NCI-H2107 treated with DMSO at 0.1 percent for 48 hours (cell line): ENCODE measurements around the gene TLE6.
"Not testable (repeated sequence)": the region's sequence is repeated elsewhere in the genome, so short reads cannot be mapped to it uniquely, and the experiment has no call there.

Experiments
- DNase-seq: peaks from one replicate; lab custom pipeline; 2025; ENCODE audit not compliant: unreplicated experiment; lab: John Stamatoyannopoulos, UW

TLE6 gene

DNA sequence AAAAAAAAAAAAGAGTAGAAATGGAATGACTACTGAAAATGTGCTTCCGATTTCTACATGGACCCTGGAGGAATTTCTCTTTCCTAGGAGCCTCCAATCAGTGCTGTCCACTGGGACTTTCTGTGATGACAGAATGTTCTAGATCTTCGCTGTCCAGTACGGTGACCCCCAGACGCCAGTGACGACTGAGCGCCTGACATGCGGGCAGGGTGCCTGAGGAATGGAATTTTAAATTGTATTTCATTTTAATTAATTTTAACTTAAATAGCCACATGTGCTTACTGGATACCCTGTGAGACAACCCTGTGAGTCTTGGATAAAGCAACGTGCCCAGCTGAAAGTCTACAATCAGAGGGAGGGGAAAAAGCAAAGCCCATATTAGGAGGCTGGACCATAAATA, 4.1 kb upstream of the TLE6 start:
- no peak for DNase-seq

DNA sequence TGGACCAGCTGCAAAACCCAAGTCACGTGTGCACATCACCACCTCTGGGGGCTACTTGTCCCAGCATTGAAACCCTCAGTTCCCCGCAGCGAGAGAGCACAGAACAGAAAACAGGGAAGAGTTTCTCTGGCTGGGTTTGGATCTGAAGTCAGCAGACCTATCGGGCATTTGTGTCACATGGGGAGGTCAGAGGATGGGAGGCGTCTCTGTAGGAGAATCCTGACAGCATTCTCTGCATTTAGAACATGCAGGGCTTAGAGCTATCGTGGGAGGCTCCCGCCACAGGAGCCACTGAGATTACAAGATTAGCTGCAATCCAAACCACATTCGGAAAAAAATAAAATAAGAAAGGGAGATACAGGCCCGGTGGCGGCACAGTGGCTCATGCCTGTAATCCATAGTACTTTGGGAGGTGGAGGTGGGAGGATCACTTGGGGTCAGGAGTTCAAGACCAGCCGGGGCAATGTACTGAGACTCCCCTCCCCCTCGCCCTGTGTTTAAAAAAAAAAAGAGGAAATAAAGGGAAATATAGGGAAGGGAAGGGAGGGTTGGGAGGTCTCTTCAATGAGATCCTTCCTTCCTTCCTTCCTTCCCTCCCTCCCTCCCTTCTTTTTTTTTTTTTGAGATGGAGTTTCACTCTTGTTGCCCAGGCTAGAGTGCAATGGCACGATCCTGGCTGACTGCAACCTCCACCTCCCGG, 2.9 kb upstream of the TLE6 start:
- no peak for DNase-seq

DNA sequence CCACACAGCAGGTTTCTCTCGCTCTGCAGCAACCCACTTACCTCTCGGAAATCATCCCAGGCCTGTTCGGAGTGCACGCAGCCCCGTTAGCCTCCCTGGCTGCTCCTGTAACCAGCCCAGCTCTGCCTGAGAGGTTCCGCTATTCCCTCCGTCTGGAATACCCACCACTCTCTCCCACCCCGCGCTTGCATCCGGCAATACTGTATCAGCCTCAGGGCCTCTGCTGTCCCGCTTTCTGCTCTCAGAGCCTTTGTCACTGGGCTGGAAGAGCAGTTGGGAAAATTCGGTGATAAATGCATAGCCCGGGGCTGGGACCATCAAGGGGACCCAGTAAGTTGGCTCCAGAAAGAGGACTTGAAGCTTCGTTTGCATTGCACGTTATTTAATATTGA, 759 bp upstream of the TLE6 start:
- DNase-seq = no peak

DNA sequence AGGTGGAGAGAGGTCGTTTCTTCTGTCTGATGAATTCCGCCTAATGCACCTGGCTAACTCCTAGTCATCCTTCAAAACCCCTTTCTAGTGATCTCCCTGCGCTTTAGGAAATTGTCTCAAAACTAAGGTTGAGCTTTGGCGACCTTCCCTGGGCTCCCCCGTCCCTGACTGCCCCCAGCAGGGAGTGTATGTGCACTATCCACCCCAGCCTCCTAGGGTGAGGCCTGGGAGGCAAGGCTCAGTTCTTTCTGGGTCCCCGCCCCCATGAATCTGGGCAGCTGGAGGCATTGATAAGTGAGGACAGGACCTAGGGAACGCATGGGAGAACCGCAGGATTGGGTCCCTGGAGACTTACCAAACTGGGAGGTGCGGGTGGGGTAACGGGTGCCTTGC, 378 bp downstream of the TLE6 start:
- no peak for DNase-seq

DNA sequence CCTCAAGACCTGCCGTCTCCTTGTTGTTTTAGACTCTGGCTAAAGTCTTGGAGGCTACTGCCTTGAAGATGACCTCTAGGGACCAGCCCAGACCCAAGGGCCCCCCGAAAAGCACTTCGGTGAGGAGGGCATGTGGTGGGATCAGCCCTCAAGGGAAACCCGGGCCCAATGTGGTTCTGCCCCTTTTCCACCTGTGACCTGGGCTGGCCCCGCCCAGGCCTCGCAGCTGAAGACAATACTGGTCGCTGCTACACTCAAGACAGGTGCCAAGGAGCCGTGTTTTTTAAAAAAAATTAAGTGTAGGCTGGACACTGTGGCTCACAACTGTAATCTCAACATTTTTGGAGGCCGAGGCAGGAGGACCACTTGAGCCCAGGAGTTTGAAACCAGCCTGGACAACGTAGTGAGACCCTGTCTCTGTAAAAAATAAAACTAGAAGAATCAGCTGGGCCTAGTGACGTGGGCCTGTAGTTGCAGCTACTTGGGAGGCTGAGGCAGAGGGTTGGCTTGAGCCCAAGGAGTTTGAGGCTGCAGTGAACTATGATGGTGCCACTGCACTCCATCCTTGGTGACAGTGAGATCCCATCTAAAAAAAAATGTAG, 903 bp downstream of the TLE6 start:
- no peak for DNase-seq

DNA sequence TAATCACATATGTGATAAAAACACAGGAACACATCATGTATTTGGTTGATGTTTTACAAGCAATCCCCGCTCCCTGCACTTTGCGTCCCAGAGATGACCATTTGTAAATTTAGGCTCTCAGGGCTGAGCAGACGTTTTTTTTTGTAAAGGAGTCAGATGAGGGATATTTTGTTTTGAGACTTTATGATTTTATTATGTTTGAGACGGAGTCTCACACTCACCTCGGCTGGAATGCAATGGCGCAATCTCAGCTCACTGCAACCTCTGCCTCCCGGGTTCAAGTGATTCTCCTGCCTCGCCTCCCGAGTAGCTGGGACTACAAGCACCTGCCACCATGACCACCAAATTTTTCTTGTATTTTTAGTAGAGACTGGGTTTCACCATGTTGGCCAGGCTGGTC, 1.4 kb downstream of the TLE6 start:
- DNase-seq = no peak

DNA sequence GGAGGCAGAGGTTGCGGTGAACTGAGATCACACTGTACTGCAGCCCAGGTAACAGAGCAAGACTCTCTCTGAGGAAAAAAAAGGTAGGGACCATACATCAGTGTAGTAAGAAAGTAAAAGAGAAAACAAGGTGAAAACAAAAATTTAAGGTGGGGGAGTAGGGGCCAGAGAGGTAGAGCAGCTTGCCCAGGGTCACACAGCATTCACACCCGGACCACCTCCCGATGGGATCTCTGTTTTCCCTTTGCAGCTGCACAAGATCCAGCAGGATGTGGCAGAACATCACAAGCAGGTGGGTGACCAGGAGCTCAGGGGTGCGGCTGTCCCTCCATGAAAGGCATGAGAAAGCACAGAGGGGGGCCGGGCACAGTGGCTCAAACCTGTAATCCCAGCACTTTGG, 4.5 kb downstream of the TLE6 start:
- no peak for DNase-seq

DNA sequence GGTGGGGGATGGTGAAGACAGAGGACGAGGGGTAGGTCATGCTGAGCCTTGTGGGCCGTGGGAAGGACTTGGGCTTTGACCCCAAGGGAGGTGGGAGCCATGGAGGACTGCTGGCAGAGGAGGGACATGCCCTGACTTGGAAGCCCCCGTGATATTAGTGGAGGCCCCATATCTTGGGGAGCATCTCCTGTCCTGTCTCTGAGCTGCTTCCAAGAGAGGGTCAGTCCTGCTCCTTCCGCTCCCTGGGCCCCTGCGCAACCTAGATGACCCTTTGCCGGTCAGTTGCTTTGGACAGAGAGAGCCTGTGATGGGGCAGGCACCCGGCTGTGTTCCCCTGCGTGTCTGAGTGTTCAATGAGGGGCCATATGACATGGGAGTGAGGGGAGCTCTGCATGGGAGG, 5.2 kb downstream of the TLE6 start:
- no peak for DNase-seq

DNA sequence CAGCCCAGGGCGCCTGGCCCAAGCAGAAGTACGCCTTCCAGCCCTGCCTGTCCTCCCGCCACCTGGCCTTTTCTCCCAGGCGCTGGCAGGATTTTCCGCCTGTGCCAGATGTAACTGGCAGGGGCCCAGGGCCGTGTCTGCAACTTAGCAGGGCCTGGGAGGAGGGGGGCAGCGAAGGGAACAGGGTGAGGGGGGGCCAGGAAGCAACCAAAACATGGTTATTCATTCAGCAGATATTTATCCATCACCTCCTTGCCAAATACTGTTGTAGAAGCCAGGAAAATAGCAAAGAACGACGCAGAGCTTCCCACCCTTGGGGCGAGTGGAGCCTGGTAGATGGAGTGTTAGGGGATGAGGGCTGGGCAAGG, 5.6 kb downstream of the TLE6 start:
- DNase-seq = peak; percentile 50

DNA sequence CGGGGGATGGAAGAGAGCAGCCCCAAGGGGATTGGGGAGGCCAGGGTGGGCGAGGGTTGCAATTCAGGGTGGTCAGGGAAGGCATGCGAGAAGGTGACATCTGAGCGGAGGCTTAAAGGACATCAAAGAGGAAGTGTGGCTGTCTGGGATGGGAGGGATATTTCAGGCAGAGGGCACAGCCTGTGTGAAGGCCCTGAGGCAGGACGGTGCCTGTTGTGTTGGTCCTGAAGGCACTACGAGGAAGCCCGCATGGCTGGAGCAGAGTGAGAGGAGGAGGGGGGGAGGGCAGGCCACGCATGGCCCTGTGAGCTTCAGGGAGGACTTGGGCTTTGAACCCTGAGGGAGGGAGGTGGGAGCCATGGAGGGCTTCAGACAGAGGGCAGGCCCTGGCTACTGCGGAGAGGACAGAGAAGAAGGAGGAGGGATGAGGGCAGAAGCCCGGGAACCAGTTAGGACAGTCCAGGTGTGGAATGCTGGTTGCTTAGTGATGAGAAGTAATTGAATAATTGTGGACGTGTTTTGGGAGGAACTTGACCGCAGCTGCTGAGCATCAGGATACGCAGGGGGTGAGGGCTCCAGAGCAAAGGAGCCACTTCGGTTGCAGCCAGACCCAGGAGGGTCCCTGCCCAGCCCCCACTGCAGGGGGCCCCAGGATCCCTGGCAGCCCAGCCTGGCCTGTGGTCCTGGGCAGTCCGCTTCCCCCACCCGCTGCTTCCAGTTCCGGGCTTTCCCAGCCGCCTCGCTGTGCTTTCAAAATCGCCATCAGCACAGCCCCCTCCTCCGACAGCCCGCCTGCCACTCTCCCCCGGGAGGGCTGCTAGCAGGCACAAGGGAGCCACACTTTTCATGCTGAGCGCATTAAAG, 6.2 kb downstream of the TLE6 start:
- peak; percentile 95 for DNase-seq

DNA sequence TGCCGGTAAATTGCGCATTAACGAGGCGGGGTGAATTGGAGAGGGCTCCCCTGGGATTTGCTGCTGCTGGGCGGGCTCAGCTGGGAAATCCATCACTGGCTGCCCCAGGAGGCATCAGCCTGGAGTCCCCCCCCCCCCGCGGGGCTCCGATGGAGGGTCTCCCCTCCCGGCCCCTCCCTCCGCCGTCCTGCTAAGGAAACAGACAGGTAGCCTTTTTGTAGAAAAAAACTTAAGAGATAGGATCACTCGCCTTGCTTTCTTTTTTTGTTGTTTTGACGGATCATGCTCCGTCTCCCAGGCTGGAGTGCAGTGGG, 6.8 kb downstream of the TLE6 start:
- DNase-seq = no peak

DNA sequence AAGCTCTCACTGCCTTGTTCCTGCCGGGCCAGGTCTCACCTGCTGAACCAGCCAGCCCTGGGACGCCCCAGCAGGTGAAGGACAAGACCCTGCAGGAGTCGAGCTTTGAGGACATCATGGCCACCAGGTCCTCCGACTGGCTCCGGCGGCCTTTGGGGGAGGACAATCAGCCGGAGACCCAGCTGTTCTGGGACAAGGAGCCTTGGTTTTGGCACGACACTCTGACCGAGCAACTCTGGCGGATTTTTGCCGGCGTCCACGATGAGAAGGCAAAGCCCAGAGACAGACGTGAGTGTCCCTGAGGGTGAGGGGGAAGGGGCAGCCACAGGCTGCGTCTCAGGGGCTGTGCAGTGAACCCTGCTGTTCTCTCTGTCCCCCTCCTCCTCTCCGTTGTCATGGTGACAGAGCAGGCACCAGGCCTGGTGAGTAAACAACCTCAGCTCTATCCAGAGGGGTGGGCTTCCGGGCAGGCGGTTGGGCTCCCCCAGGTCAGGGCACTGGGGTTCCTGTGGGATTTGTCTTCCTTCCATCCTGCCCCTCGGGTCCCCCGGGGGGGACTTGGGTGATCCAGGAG, 9.7 kb downstream of the TLE6 start:
- DNase-seq = no peak

DNA sequence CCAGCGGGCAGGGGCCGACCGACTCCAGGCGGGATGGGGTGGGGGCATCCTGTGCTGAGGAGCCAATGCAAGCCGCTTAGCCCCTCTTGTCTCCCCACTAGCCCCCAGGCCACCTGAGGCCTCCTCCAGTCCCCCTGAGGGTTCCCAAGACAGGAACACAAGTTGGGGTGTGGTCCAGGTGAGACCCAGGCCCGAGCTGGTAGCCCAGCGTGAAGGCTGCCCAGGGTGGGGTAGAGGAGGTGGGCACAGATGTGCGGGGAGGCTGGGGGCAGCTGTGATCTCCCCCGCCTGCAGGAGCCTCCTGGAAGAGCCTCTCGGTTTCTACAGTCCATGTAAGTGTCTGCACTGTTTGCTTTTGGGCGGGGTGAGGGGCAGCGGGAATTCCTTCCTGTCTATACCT, 10.4 kb downstream of the TLE6 start:
- DNase-seq = no peak

DNA sequence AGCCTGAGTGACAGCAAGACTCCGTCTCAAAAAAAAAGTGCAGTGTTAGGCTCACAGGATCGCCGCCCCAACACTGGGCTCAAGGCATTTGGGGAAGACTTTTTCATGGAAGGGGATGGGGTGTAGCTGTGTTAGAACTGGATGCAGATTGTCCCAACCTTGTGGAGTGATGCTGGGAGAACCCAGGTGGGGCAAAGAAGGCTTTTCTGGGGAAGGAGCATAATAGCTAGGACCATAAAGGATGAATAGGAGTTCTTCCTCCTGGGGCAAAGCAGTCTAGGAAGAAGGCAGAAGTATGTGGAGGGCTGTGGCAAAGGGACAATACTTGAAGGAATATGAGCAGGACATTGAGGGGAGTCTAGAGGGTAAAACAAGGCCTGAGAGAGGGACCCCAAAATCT, 11.2 kb downstream of the TLE6 start:
- DNase-seq = no peak

DNA sequence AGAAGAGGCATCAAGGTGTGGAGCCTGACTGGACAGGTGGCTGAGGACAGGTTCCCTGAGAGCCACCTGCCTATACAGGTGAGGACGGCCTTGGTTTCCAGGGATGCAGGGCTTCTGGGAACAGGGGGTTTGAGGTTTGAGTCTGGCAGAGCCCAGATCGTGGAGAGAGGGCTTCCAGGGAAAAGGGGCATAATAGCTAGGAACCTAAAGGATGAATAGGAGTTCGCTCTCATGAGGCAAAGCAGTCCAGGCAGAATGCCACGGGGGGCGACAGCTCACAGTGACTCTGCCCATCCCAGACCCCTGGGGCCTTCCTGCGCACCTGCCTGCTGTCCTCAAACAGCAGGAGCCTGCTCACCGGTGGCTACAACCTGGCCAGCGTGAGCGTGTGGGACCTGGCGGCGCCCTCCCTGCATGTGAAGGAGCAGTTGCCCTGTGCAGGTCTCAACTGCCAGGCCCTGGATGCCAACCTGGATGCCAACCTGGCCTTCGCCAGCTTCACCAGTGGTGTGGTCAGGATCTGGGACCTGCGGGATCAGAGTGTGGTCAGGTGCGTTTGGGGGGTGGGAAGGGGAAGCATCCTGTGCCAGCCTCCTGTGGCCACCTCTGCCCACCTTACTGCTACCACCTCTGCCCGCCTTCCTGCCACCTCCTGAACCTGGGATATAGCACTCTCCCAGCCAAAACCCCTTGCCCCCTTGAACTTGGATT, 12.0 kb downstream of the TLE6 start:
- DNase-seq = no peak

DNA sequence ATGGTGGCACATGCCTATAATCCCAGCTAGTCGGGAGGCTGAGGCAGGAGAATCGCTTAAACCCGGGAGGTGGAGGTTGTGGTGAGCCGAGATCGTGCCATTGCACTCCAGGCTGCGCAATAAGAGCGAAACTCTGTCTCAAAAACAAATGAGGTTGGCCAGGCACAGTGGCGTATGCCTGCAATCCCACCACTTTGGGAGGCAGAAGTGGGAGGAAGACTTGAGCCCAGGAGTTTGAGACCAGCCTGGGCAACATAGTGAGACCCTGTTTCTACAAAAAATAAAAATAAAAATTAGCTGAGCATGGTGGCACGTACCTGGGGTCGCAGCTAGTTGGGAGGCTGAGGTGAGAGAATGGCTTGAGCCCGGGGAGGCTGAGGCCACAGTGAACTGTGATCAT, 15.0 kb downstream of the TLE6 start:
- DNase-seq = not testable (repeated sequence)

DNA sequence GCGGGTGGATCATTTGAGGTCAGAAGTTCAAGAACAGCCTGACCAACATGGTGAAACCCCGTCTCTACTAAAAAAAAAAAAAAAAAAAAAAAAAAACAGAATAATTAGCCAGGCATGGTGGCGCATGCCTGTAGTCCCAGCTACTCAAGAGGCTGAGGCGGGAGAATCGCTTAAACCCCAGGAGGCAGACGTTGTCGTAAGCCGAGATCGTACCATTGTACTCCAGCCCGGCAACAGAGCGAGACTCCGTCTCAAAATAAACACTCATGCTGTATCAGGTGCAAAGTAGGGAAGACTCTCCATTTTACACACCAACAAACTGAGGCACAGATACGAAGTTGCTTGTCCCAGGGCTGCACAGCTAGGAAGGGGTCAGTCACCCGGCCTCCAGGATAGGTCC, 15.6 kb downstream of the TLE6 start:
- DNase-seq = peak; percentile 19

DNA sequence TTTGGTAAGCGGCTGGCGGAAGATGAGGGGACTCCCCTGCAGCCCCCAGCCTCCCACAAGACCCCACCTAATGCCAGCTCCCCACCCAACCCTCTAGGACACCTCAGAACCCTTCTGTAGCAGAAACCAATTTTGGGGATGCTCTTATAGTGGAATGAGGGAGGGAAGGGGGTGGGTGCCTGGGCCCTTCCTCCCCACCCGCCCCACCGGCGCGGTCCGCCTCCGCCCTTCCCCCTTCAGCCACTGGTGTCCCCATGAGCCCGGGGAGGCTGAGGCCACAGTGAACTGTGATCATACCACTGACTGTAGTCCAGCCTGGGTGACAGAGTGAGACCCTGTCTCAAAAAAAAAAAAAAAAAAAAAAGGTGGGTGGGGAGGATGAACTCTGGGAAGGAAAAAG, 16.2 kb downstream of the TLE6 start:
- no peak for DNase-seq

DNA sequence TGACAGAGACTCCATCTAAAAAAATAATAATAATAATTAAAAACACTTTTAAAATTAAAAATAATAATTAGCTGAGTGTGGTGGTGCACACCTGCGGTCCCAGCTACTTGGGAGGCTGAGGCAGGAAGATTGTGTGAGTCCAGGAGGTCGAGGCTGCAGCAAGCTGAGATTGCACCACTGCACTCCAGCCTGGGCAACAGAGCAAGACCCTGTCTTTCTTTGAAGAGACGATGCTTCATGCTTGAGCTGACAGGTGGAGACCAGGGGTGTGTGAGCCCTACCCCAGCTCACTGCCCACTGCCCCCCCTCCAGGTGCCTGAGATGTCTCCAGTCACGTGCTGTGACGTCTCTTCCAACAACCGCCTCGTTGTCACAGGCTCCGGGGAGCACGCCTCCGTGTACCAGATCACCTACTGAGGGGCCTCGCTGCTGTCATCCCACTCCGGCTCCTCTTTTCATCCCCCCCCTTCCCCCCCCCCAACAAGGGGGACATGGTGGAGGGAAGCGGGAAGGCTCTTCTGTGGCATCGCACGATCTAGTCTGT, 17.3 kb downstream of the TLE6 start:
- DNase-seq = no peak

DNA sequence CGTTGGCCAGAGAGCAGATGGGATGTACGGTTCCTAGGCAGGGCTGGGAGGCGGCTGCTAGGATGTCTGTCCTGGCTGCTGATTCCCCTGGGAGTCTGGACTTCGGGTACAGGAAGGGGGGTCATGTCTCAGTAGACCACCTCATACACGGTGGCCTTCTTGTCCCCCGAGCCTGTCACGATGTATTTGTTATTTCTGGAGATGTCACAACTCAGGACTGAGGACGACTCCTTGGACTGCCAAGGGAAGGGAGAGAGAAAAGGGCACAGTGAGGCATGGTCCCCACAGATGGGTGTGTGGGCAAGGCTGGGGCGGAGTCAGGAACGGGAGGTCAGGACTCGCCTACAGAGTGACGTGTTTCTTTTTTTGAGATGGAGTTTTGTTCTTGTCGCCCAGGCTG, 20.4 kb downstream of the TLE6 start:
- no peak for DNase-seq

DNA sequence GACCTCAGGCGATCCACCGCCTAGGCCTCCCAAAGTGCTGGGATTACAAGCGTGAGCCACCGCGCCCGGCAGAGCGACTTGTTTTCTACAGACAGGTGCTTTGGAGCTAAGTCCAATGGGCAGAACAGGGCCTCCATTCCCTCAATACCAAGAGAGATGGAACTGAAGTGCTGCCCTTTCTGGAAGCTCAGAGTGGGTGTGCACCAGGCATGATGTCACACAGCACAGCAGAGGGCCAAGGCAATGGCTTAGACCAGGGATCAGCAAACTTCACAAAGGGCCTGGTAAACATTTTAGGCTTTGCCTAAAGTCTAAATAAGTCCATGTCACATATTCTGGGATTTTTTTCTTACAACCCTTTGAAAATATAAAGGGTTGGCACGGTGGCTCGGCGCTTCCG, 21.3 kb downstream of the TLE6 start:
- no peak for DNase-seq
